Measurements from ENCODE around the gene RPRD1B.

DNA sequence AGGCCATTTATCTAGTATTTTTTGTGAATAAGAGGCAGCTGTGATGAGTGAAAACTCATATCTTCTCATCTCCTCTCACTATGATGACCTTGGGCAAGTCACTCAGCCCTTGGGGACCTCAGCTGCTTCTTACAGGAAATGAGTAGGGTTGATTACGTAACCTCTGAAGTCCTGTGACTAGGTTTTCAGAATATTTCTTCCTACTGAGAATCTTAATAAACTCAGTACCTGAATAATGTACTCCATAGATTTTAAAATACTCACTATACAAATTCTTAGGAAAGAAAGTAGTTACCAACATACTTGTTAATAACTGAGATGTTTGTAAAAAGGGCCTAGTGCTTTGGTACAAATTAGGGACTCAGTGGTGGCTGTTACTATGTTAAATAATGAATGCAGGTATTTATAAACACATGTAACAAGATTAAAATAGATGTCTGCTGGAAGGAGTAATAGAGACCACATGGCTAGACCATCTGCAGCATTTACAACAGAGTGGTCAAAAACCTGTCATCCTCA, 60.9 kb downstream of the RPRD1B start:
- TF ChIP-seq CEBPB (IDR thresholded peaks at IDR 0.05) = peak; percentile 74 to 85; a peak in 3 of 4 replicates
- TF ChIP-seq HDAC2 (IDR thresholded peaks at IDR 0.05) = no peak
- TF ChIP-seq PHF8 (IDR thresholded peaks at IDR 0.05; ENCODE audit: borderline replicate concordance, low read depth) = no peak
- TF ChIP-seq RFX5 (IDR thresholded peaks at IDR 0.05) = no peak
- peak; percentile 59; the same call in 1 of the 2 replicates for TF ChIP-seq ESRRA (IDR thresholded peaks at IDR 0.05; ENCODE audit: borderline replicate concordance, low read length)

All from A549 (cell line).